RWPE2 (cell line): ENCODE data around the gene FTO.

Experiments
- ATAC-seq: fragments of 200-7000 bp; cut with Tn5 transposase; 3 replicates; pipeline ENCODE4 v1.9.1; 2021; ENCODE audit warnings: low read depth
- DNase-seq: peaks from one replicate; pipeline ENCODE4 v3.0.0-alpha.2; 2020; ENCODE audit warnings: low spot score
- H3K27ac ChIP-seq: fragments of 450-650 bp; 2 replicates; pipeline ENCODE4 v1.5.1; 2017; ENCODE audit warnings: mild to moderate bottlenecking; ENCODE audit not compliant: poor library complexity, severe bottlenecking
- H3K27me3 ChIP-seq: fragments of 250-450 bp; sonication (Bioruptor Pico); 2 replicates; pipeline ENCODE4 v1.5.1; 2021; ENCODE audit warnings: mild to moderate bottlenecking, moderate library complexity; ENCODE audit not compliant: insufficient read depth, poor library complexity, severe bottlenecking
- H3K36me3 ChIP-seq: fragments of 250-450 bp; sonication (Bioruptor Pico); 2 replicates; pipeline ENCODE4 v1.5.1; 2020; ENCODE audit warnings: low read depth, mild to moderate bottlenecking, moderate library complexity
- H3K4me1 ChIP-seq: fragments of 250-450 bp; sonication (Bioruptor Pico); 2 replicates; pipeline ENCODE4 v1.5.1; 2021; ENCODE audit warnings: mild to moderate bottlenecking, moderate library complexity; ENCODE audit not compliant: insufficient read depth, poor library complexity, severe bottlenecking
- H3K4me3 ChIP-seq: fragments of 250-450 bp; sonication (Bioruptor Pico); 2 replicates; pipeline ENCODE4 v1.5.1; 2021; ENCODE audit warnings: mild to moderate bottlenecking, moderate library complexity; ENCODE audit not compliant: severe bottlenecking
- H3K9me3 ChIP-seq: fragments of 250-450 bp; sonication (Bioruptor Pico); 2 replicates; pipeline ENCODE4 v1.5.1; 2021; ENCODE audit warnings: mild to moderate bottlenecking, moderate library complexity; ENCODE audit not compliant: severe bottlenecking
- TF ChIP-seq, protein P1 (sequence below): fragments of 450-650 bp; IDR thresholded peaks from one replicate; pipeline ENCODE4 v1.5.1; 2017; ENCODE audit warnings: mild to moderate bottlenecking, moderate library complexity; ENCODE audit not compliant: poor library complexity, severe bottlenecking

Gene FTO

DNA sequence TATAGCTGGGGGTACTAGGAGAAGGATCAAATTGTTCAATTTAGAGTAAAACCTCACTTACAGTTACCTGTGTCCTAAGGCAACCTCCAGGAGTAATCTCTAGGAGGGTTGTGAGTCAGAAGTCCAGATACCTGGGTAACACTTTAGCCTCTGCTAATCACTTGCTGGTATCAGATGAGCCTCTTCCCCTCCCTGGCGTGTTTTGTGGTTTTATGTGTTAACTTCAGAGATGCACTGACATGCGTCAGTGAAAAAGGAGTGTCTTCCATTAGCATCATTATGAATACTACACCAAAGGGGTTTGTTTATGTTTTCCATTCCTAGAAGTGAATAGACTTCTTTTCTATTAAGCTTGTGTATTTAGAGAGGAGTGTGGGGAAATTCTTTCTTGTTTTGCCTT lies 208.2 kb downstream of the FTO start:
- Histone ChIP-seq H3K4me1 (peaks cover 26% of the 10 kb centered on the region), H3K4me3 (no peak overlapping the region), H3K9me3 (no peaks in the 10 kb centered on the region), H3K36me3 (no peaks in the 10 kb centered on the region), H3K27me3 (no peaks in the 10 kb centered on the region), H3K27ac (peak overlapping the region; percentile 38)
- TF ChIP-seq, protein P1, sequence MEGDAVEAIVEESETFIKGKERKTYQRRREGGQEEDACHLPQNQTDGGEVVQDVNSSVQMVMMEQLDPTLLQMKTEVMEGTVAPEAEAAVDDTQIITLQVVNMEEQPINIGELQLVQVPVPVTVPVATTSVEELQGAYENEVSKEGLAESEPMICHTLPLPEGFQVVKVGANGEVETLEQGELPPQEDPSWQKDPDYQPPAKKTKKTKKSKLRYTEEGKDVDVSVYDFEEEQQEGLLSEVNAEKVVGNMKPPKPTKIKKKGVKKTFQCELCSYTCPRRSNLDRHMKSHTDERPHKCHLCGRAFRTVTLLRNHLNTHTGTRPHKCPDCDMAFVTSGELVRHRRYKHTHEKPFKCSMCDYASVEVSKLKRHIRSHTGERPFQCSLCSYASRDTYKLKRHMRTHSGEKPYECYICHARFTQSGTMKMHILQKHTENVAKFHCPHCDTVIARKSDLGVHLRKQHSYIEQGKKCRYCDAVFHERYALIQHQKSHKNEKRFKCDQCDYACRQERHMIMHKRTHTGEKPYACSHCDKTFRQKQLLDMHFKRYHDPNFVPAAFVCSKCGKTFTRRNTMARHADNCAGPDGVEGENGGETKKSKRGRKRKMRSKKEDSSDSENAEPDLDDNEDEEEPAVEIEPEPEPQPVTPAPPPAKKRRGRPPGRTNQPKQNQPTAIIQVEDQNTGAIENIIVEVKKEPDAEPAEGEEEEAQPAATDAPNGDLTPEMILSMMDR: no peak
- DNase-seq (no peak), ATAC-seq (peak; percentile 94)

DNA sequence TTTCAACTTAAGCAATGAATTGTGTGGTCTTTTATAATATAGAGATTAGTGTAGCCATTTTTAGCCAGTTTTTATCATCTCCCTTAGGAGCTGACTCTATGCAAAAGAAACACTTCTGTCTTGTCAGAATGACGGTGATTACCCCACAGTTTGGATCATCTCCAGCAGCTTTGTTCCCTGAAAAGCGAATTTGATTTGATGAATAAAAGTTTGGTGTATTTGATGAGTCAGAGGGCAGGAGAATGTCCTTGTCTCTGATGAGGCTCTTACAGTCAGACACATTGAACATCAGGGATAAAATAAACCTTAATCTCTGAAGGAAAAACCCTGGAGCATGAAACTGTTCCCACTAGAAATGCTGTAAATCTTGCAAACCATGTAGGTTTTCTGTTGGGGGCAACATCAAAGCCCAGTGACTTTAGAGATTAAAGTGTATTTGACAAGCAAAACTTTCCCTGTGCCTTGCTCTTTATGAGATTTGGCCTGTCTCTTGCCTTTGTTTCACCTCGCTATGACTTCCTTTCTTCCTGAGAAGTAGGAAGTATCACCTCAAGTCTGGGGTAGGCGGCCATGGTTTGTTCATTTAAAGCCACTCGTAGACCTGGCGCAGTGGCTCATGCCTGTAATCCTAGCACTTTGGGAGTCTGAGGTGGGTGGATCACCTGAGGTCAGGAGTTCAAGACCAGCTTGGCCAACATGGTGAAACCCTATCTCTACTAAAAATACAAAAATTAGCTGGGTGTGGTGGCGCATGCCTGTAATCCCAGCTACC lies 209.3 kb downstream of the FTO start:
- DNase-seq (no peak), ATAC-seq (peak; percentile 50)
- no peaks in the 10 kb centered on the region for H3K27me3 ChIP-seq
- H3K9me3 ChIP-seq: no peaks in the 10 kb centered on the region
- H3K27ac ChIP-seq: peak overlapping the region; percentile 38
- TF ChIP-seq, protein P1: no peak
- H3K36me3 ChIP-seq: no peaks in the 10 kb centered on the region
- no peak overlapping the region for H3K4me3 ChIP-seq
- peaks cover 26% of the 10 kb centered on the region for H3K4me1 ChIP-seq

DNA sequence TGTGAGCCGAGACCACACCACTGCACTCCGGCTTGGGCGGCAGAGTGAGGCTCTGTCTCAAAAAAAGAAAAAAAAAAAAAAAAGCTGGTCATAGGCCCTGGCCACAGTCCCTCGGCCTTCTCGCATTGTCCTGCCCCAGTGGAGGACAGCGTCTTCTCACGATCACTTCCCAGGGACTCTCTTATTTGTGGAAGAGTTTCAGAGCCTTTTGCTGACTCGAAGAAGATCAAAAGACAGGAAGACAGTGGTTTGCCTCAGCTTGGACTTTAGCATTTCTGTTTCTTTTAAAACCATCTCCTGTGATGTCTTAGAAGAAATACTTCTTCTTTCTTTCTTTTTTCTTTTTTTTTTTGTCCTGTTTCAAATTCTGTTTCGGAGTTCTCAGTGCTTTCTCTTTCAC lies 210.0 kb downstream of the FTO start:
- ATAC-seq (no peak), DNase-seq (no peak)
- H3K27me3 ChIP-seq: no peaks in the 10 kb centered on the region
- H3K4me3 ChIP-seq: no peak overlapping the region
- H3K9me3 ChIP-seq: no peaks in the 10 kb centered on the region
- H3K4me1 ChIP-seq: peaks cover 26% of the 10 kb centered on the region
- no peaks in the 10 kb centered on the region for H3K36me3 ChIP-seq
- H3K27ac ChIP-seq: peak overlapping the region; percentile 38
- TF ChIP-seq, protein P1: no peak

DNA sequence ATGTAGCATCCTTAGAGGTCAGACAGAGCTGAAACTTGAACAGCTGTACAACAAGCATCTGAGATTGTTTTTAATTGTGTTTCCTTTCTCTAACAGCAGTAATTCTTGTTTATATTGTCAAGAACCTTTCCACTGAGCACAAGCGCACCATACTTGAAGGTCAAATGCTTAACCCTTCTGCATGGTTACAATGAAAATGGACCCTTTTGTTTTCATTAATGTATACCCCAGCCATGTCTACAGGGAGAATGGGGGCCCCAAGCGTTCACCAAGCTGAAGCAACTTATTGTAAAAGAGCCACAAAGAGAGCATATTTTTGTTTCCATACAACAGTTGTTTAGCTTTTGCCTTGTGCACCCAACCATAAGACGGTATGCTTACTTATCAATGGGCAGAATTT lies 210.8 kb downstream of the FTO start:
- peaks cover 26% of the 10 kb centered on the region for H3K4me1 ChIP-seq
- no peak for ATAC-seq
- TF ChIP-seq, protein P1: no peak

More for the DNA sequence above, 210.8 kb downstream of the FTO start:
- Histone ChIP-seq H3K27me3 (no peaks in the 10 kb centered on the region), H3K9me3 (no peaks in the 10 kb centered on the region), H3K4me3 (no peak overlapping the region), H3K36me3 (no peaks in the 10 kb centered on the region), H3K27ac (no peak overlapping the region)
- no peak for DNase-seq
